ENCODE measurements around the gene ALDH2.

- TF ChIP-seq, protein P1, sequence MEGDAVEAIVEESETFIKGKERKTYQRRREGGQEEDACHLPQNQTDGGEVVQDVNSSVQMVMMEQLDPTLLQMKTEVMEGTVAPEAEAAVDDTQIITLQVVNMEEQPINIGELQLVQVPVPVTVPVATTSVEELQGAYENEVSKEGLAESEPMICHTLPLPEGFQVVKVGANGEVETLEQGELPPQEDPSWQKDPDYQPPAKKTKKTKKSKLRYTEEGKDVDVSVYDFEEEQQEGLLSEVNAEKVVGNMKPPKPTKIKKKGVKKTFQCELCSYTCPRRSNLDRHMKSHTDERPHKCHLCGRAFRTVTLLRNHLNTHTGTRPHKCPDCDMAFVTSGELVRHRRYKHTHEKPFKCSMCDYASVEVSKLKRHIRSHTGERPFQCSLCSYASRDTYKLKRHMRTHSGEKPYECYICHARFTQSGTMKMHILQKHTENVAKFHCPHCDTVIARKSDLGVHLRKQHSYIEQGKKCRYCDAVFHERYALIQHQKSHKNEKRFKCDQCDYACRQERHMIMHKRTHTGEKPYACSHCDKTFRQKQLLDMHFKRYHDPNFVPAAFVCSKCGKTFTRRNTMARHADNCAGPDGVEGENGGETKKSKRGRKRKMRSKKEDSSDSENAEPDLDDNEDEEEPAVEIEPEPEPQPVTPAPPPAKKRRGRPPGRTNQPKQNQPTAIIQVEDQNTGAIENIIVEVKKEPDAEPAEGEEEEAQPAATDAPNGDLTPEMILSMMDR (IDR thresholded peaks at IDR 0.05; ENCODE audit: low read depth, low read length, poor library complexity, severe bottlenecking), result no peak
- TF ChIP-seq EZH2phosphoT487 (IDR thresholded peaks at IDR 0.05; ENCODE audit: borderline replicate concordance, low read length), result no peak
Measured at GRCh38 chr12:111764120-111764821, 2.5 kb upstream of the ALDH2 start.

Data from DOHH2 (cell line).